Astrocyte (in vitro differentiated cells and primary cell): ENCODE measurements around the gene NUP153. TPM values are rescaled to one million over a fixed set of nuclear protein-coding genes. Genes with fewer than 3 reads are reported as not detected.

Experiments used
- DNase-seq: peaks from one replicate; pipeline ENCODE4 v3.0.0-alpha.2; 2010; ENCODE audit warnings: low read depth
- FAIRE-seq: peaks from 2 replicates; lab custom pipeline; 2011; peaks lifted over from hg19 to GRCh38; lab: Jason Lieb, UNC
- H2AFZ ChIP-seq: 2 replicates; pipeline ENCODE4 v1.6.0; 2012; ENCODE audit warnings: low read depth, low read length, inconsistent platforms
- H3K27ac ChIP-seq: 2 replicates; pipeline ENCODE4 v1.5.1; 2011; ENCODE audit warnings: low read depth, low read length, inconsistent platforms
- H3K27me3 ChIP-seq: 2 replicates; pipeline ENCODE4 v1.6.0; 2011; ENCODE audit warnings: low read length, inconsistent platforms; ENCODE audit not compliant: insufficient read depth
- H3K36me3 ChIP-seq: 2 replicates; pipeline ENCODE4 v1.5.1; 2011; ENCODE audit warnings: low read length, inconsistent platforms; ENCODE audit not compliant: insufficient read depth
- H3K4me1 ChIP-seq: 2 replicates; pipeline ENCODE4 v1.5.1; 2011; ENCODE audit warnings: low read length, inconsistent platforms; ENCODE audit not compliant: insufficient read depth
- H3K4me2 ChIP-seq: 2 replicates; pipeline ENCODE4 v1.6.0; 2012; ENCODE audit warnings: low read length, inconsistent platforms
- H3K4me3 ChIP-seq: 2 replicates; pipeline ENCODE4 v1.5.1; 2011; ENCODE audit warnings: low read depth, mild to moderate bottlenecking, low read length, inconsistent platforms; ENCODE audit not compliant: insufficient read depth
- H3K79me2 ChIP-seq: 2 replicates; pipeline ENCODE4 v1.6.0; 2012; ENCODE audit warnings: mild to moderate bottlenecking, low read length, inconsistent platforms; ENCODE audit not compliant: insufficient read depth
- H3K9ac ChIP-seq: 2 replicates; pipeline ENCODE4 v1.6.0; 2012; ENCODE audit warnings: mild to moderate bottlenecking, low read length, inconsistent platforms
- H3K9me3 ChIP-seq: 2 replicates; pipeline ENCODE4 v1.5.1; 2012; ENCODE audit warnings: low read depth, mild to moderate bottlenecking, low read length, inconsistent platforms; ENCODE audit not compliant: insufficient read depth
- H4K20me1 ChIP-seq: 2 replicates; pipeline ENCODE4 v1.6.0; 2012; ENCODE audit warnings: low read length, inconsistent platforms; ENCODE audit not compliant: insufficient read depth
- H3K27ac Mint-ChIP-seq: one replicate; pipeline ENCODE4 v1.8.0; 2021; ENCODE audit warnings: mild to moderate bottlenecking, mixed read lengths; ENCODE audit not compliant: unreplicated experiment
- H3K27me3 Mint-ChIP-seq: one replicate; pipeline ENCODE4 v1.8.0; 2021; ENCODE audit warnings: low read depth, mixed read lengths; ENCODE audit not compliant: unreplicated experiment
- H3K36me3 Mint-ChIP-seq: one replicate; pipeline ENCODE4 v1.8.0; 2021; ENCODE audit warnings: low read depth, mixed read lengths; ENCODE audit not compliant: unreplicated experiment
- H3K4me1 Mint-ChIP-seq: one replicate; pipeline ENCODE4 v1.8.0; 2021; ENCODE audit warnings: low read depth, mixed read lengths; ENCODE audit not compliant: unreplicated experiment
- H3K4me3 Mint-ChIP-seq: one replicate; pipeline ENCODE4 v1.8.0; 2021; ENCODE audit warnings: mild to moderate bottlenecking, moderate library complexity, mixed read lengths; ENCODE audit not compliant: unreplicated experiment
- H3K9me3 Mint-ChIP-seq: one replicate; pipeline ENCODE4 v1.8.0; 2021; ENCODE audit warnings: mild to moderate bottlenecking, mixed read lengths; ENCODE audit not compliant: unreplicated experiment
- EZH2 ChIP-seq: IDR thresholded peaks from 2 replicates; pipeline ENCODE4 v1.6.1; 2012; ENCODE audit warnings: mild to moderate bottlenecking, low read length, inconsistent platforms; ENCODE audit not compliant: insufficient read depth
- total RNA-seq: library from RNA; stranded (reverse); gene quantifications from 2 replicates; pipeline ENCODE4 v1.2.1, GENCODE V29; 2021
- TF ChIP-seq, protein P1 (sequence below): IDR thresholded peaks from 2 replicates; pipeline ENCODE4 v1.5.1; 2011; ENCODE audit warnings: low read depth, mild to moderate bottlenecking, inconsistent platforms, low read length, moderate library complexity; ENCODE audit not compliant: insufficient read depth

NUP153 gene
- total RNA-seq, 1 donor from 2014 or later: 51.6 TPM

DNA sequence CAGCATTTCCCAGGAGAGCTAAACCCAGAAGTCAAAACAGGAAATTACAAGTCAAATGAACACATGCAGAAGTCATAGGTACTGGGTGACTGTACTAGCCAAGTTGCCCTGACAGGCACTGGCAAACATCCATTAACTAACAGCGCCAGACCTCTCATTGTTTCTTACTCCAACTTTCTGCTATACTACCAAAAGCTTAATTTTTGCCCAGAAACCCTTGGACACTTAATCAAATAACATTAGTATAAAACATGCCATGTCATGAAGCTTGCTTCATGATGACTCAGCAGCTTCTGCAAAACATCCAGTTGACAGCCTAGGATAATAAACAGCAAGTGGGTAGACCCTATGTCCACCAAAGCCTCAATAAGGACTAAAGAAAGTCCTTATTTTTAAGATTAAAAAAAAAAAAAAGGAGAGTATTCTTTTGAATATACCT lies 3.5 kb downstream of the NUP153 start:
- Mint-ChIP-seq H3K9me3 (no peaks in the 10 kb centered on the region), H3K36me3 (no peaks in the 10 kb centered on the region), H3K27ac (peak overlapping the region; percentile 23), H3K4me3 (peak overlapping the region; percentile 65), H3K4me1 (peaks cover 13% of the 10 kb centered on the region), H3K27me3 (no peaks in the 10 kb centered on the region)
- FAIRE-seq (no peak), DNase-seq (peak; percentile 83)
- TF ChIP-seq EZH2: no peak
- TF ChIP-seq, protein P1, sequence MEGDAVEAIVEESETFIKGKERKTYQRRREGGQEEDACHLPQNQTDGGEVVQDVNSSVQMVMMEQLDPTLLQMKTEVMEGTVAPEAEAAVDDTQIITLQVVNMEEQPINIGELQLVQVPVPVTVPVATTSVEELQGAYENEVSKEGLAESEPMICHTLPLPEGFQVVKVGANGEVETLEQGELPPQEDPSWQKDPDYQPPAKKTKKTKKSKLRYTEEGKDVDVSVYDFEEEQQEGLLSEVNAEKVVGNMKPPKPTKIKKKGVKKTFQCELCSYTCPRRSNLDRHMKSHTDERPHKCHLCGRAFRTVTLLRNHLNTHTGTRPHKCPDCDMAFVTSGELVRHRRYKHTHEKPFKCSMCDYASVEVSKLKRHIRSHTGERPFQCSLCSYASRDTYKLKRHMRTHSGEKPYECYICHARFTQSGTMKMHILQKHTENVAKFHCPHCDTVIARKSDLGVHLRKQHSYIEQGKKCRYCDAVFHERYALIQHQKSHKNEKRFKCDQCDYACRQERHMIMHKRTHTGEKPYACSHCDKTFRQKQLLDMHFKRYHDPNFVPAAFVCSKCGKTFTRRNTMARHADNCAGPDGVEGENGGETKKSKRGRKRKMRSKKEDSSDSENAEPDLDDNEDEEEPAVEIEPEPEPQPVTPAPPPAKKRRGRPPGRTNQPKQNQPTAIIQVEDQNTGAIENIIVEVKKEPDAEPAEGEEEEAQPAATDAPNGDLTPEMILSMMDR: no peak
- peak overlapping the region; percentile 96 for H3K4me2 ChIP-seq
- H3K79me2 ChIP-seq: peaks cover 82% of the 10 kb centered on the region
- peak overlapping the region; percentile 62 for H3K27ac ChIP-seq
- peak overlapping the region; percentile 15 for H3K4me3 ChIP-seq
- H4K20me1 ChIP-seq: peaks cover 44% of the 10 kb centered on the region
- H3K4me1 ChIP-seq: peaks cover 19% of the 10 kb centered on the region
- H3K27me3 ChIP-seq: no peaks in the 10 kb centered on the region
- H3K9ac ChIP-seq: peak overlapping the region; percentile 9
- no peaks in the 10 kb centered on the region for H3K9me3 ChIP-seq
- H2AFZ ChIP-seq: no peak overlapping the region
- no peaks in the 10 kb centered on the region for H3K36me3 ChIP-seq

DNA sequence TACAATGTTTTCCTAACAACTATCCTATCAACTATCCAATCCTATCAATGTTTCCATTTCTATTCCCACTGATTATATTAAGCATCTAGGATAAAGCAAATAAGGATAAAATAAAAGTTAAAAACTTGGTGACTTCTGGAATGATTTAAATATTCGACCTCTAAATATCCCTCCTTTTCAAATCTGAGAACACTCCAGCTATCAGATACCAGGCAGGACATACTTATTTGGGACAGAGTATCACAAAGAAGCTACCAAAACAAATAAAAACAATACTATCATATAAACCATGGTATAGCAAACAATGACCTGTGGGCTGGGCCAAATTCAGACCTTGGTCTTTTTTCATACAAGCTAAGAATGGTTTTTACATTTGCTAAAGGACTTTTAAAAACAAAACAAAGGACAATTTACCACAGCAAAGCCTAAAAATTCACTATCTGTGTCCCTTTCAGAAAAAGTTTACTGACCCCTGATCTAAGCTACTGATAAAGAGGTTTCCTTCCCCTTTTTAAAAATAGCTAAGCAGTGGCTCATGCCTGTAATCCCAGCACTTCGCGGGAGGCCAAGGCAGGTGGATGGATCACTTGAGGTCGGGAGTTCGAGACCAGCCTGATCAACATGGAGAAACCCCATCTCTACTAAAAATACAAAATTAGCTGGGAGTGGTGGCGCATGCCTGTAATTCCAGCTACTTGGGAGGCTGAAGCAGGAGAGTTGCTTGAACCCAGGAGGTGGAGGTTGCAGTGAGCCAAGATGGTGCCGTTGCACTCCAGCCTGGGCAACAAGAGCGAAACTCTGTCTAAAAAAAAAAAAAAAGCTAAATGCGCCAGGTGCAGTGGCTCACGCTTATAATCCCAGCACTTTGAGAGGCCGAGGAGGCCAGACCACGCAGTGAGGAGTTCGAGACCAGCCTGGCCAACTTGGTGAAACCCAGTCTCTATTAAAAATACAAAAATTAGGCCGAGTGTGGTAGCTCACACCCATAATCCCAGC lies 6.0 kb downstream of the NUP153 start:
- Histone ChIP-seq H3K4me1 (peaks cover 19% of the 10 kb centered on the region), H3K9me3 (no peaks in the 10 kb centered on the region), H3K27me3 (no peaks in the 10 kb centered on the region), H3K27ac (no peak overlapping the region), H4K20me1 (peaks cover 60% of the 10 kb centered on the region), H3K9ac (no peak overlapping the region), H3K79me2 (peaks cover 99% of the 10 kb centered on the region), H3K4me3 (no peak overlapping the region), H2AFZ (no peak overlapping the region), H3K4me2 (no peak overlapping the region), H3K36me3 (no peaks in the 10 kb centered on the region)
- Mint-ChIP-seq H3K9me3 (no peaks in the 10 kb centered on the region), H3K4me1 (peaks cover 13% of the 10 kb centered on the region), H3K36me3 (no peaks in the 10 kb centered on the region), H3K27me3 (no peaks in the 10 kb centered on the region), H3K4me3 (no peak overlapping the region), H3K27ac (no peak overlapping the region)
- no peak for DNase-seq
- no peak for FAIRE-seq
- TF ChIP-seq, protein P1: no peak
- TF ChIP-seq EZH2: no peak
